ENCODE results near the gene DTX3L. TPM values are rescaled to one million over a fixed set of nuclear protein-coding genes. Genes with fewer than 3 reads are reported as not detected.

DTX3L gene
- polyA plus RNA-seq, 3 donors: 14.3 to 14.8 (median 14.6) TPM

- DNase-seq (ENCODE audit: low read depth in 3 of 3, low spot score in 2 of 3): no peak
These were observed 38.0 kb downstream of the DTX3L start for GRCh38 chr3:122602011-122602710.

- no peak for DNase-seq (ENCODE audit: low read depth in 3 of 3, low spot score in 2 of 3)
These were observed 38.9 kb downstream of the DTX3L start for GRCh38 chr3:122603056-122603455.

GRCh38 chr3:122606330-122606729 is 42.2 kb downstream of the DTX3L start:
- DNase-seq (ENCODE audit: low read depth in 3 of 3, low spot score in 2 of 3): no peak

GRCh38 chr3:122608916-122609315 is 44.8 kb downstream of the DTX3L start:
- no peak for DNase-seq (ENCODE audit: low read depth in 3 of 3, low spot score in 2 of 3)

GRCh38 chr3:122609798-122610559 is 45.8 kb downstream of the DTX3L start:
- DNase-seq (ENCODE audit: low read depth in 3 of 3, low spot score in 2 of 3): no peak

GRCh38 chr3:122612696-122613095 is 48.6 kb downstream of the DTX3L start:
- DNase-seq (ENCODE audit: low read depth in 3 of 3, low spot score in 2 of 3): no peak

GRCh38 chr3:122615303-122615702 is 51.2 kb downstream of the DTX3L start:
- no peak for DNase-seq (ENCODE audit: low read depth in 3 of 3, low spot score in 2 of 3)

- DNase-seq (ENCODE audit: low read depth in 3 of 3, low spot score in 2 of 3): no peak
These were observed 54.5 kb downstream of the DTX3L start for GRCh38 chr3:122618614-122619013.

GRCh38 chr3:122619040-122619439 is 54.9 kb downstream of the DTX3L start:
- DNase-seq (ENCODE audit: low read depth in 3 of 3, low spot score in 2 of 3): no peak

GRCh38 chr3:122620399-122620798 is 56.3 kb downstream of the DTX3L start:
- no peak for DNase-seq (ENCODE audit: low read depth in 3 of 3, low spot score in 2 of 3)

- DNase-seq (ENCODE audit: low read depth in 3 of 3, low spot score in 2 of 3): peak in 1 of 3 donors; percentile 18
These were observed 57.0 kb downstream of the DTX3L start for GRCh38 chr3:122621112-122621511.

- no peak for DNase-seq (ENCODE audit: low read depth in 3 of 3, low spot score in 2 of 3)
These were observed 59.1 kb downstream of the DTX3L start for GRCh38 chr3:122623031-122623829.

Other genes with a start within 250 kb of the DTX3L start
- gene CSTA, start 239.1 kb upstream of the DTX3L start, polyA plus RNA-seq (ENCODE audit: insufficient read length in 3 of 3): 1 to 10 TPM in 1 of 3 donors, under 1 TPM in 2; 0.37 to 1.2 (median 0.93) TPM
- gene MIX23, start 181.1 kb upstream of the DTX3L start, polyA plus RNA-seq (ENCODE audit: insufficient read length in 3 of 3): 10 to 100 TPM; 54.5 to 59.4 (median 58.0) TPM
- gene FAM162A, start 180.2 kb upstream of the DTX3L start, polyA plus RNA-seq (ENCODE audit: insufficient read length in 3 of 3): 10 to 100 TPM; 81.7 to 86.4 (median 85.7) TPM
- 10 to 100 TPM; 10.8 to 12.2 (median 10.8) TPM for gene WDR5B, start 148.3 kb upstream of the DTX3L start, polyA plus RNA-seq (ENCODE audit: insufficient read length in 3 of 3)
- 10 to 100 TPM; 47.2 to 51.6 (median 51.1) TPM for gene KPNA1, start 49.4 kb upstream of the DTX3L start, polyA plus RNA-seq (ENCODE audit: insufficient read length in 3 of 3)
- gene PARP9, start within 50 bp of the DTX3L start, polyA plus RNA-seq (ENCODE audit: insufficient read length in 3 of 3): 10 to 100 TPM; 16.9 to 18.3 (median 17.2) TPM
- gene PARP15, start 13.3 kb downstream of the DTX3L start, polyA plus RNA-seq (ENCODE audit: insufficient read length in 3 of 3): under 1 TPM; 0.11 to 0.25 (median 0.14) TPM
- 10 to 100 TPM; 22.1 to 26.8 (median 22.6) TPM for gene PARP14, start 116.5 kb downstream of the DTX3L start, polyA plus RNA-seq (ENCODE audit: insufficient read length in 3 of 3)
- 10 to 100 TPM in 2 of 3 donors, 1 to 10 TPM in 1; 10.0 to 11.6 (median 10.9) TPM for gene HSPBAP1, start 229.5 kb downstream of the DTX3L start, polyA plus RNA-seq (ENCODE audit: insufficient read length in 3 of 3)
- gene SLC49A4, start 230.7 kb downstream of the DTX3L start, polyA plus RNA-seq (ENCODE audit: insufficient read length in 3 of 3): 10 to 100 TPM; 15.7 to 16.8 (median 16.3) TPM